ENCODE measurements around the gene IER3. TPM values are rescaled to one million over a fixed set of nuclear protein-coding genes. Genes with fewer than 3 reads are reported as not detected.

Gene IER3
- total and polyA plus RNA-seq, 7 donors = 3.1 to 321 (median 18.5) TPM

- Histone ChIP-seq H3K27ac (no peak overlapping the region), H3K4me3 (no peak overlapping the region), H3K27me3 (ENCODE audit: insufficient read depth in 3 of 3, low read length in 2 of 3) (no peaks in the 10 kb centered on the region), H3K9me3 (no peaks in the 10 kb centered on the region), H3K36me3 (ENCODE audit: insufficient read depth in 1 of 2, low read depth in 1 of 2) (peaks cover 0 to 68% of the 10 kb centered on the region in 2 donors), H3K4me1 (no peaks in the 10 kb centered on the region)
- DNase-seq (no peak), ATAC-seq (no peak)
- 95 to 98% (median 96%) methylated on average over 10 of the region's 10 CpGs for WGBS, 3 donors
- intact Hi-C loops (cut with DNase I) = no loop called here
- TF ChIP-seq CTCF (IDR thresholded peaks at IDR 0.05) = no peak
Measured at GRCh38 chr6:30703011-30703410, 41.3 kb downstream of the IER3 start.

- Histone ChIP-seq H3K36me3 (ENCODE audit: insufficient read depth in 1 of 2, low read depth in 1 of 2) (peaks cover 0 to 54% of the 10 kb centered on the region in 2 donors), H3K27me3 (ENCODE audit: insufficient read depth in 3 of 3, low read length in 2 of 3) (no peaks in the 10 kb centered on the region), H3K4me3 (no peak overlapping the region), H3K4me1 (no peaks in the 10 kb centered on the region), H3K9me3 (no peaks in the 10 kb centered on the region), H3K27ac (no peak overlapping the region)
- DNase-seq (no peak), ATAC-seq (peak in 1 of 4 donors; percentile 18)
- no peak for TF ChIP-seq CTCF (IDR thresholded peaks at IDR 0.05)
- intact Hi-C loops (cut with DNase I) = no loop called here
- WGBS, 3 donors = 68 to 77% (median 70%) methylated on average over 4 of the region's 4 CpGs
Measured at GRCh38 chr6:30700340-30700739, 44.0 kb downstream of the IER3 start.

- Histone ChIP-seq H3K9me3 (no peaks in the 10 kb centered on the region), H3K36me3 (ENCODE audit: insufficient read depth in 1 of 2, low read depth in 1 of 2) (peaks cover 0 to 26% of the 10 kb centered on the region in 2 donors), H3K4me3 (no peak overlapping the region), H3K4me1 (no peaks in the 10 kb centered on the region), H3K27ac (no peak overlapping the region), H3K27me3 (ENCODE audit: insufficient read depth in 3 of 3, low read length in 2 of 3) (no peaks in the 10 kb centered on the region)
- TF ChIP-seq CTCF (IDR thresholded peaks at IDR 0.05) = no peak
- WGBS, 3 donors = 94 to 98% (median 95%) methylated on average over 5 of the region's 5 CpGs
- intact Hi-C loops (cut with DNase I) = no loop called here
- DNase-seq = no peak
- ATAC-seq = no peak
Measured at GRCh38 chr6:30696432-30696831, 47.9 kb downstream of the IER3 start.

Other genes with a start within 250 kb of the IER3 start
- 10 to 100 TPM; 20.1 to 26.3 (median 24.2) TPM for gene GNL1, start 188.1 kb downstream of the IER3 start, total RNA-seq
- 10 to 100 TPM; 14.2 to 32.3 (median 30.8) TPM for gene GNL1, start 188.1 kb downstream of the IER3 start, polyA plus RNA-seq
- 1 to 10 TPM; 1.5 to 3.5 (median 1.8) TPM for gene PRR3, start 187.3 kb downstream of the IER3 start, total RNA-seq
- gene PRR3, start 187.3 kb downstream of the IER3 start, polyA plus RNA-seq = 1 to 10 TPM; 2.3 to 5.1 (median 3.5) TPM
- gene ABCF1, start 173.1 kb downstream of the IER3 start, total RNA-seq = 100 to 1,000 TPM in 1 of 4 donors, 10 to 100 TPM in 3; 64.2 to 108 (median 95.5) TPM
- 100 to 1,000 TPM in 2 of 3 donors, 10 to 100 TPM in 1; 53.8 to 119 (median 108) TPM for gene ABCF1, start 173.1 kb downstream of the IER3 start, polyA plus RNA-seq
- gene PPP1R10, start 127.3 kb downstream of the IER3 start, total RNA-seq = 10 to 100 TPM; 27.1 to 42.5 (median 31.6) TPM
- 10 to 100 TPM in 2 of 3 donors, 1 to 10 TPM in 1; 5.5 to 23.2 (median 10.1) TPM for gene PPP1R10, start 127.3 kb downstream of the IER3 start, polyA plus RNA-seq
- gene MRPS18B, start 126.7 kb downstream of the IER3 start, total RNA-seq = 100 to 1,000 TPM; 109 to 184 (median 152) TPM
- 100 to 1,000 TPM; 241 to 303 (median 242) TPM for gene MRPS18B, start 126.7 kb downstream of the IER3 start, polyA plus RNA-seq
- 1 to 10 TPM; 2.1 to 5.2 (median 2.9) TPM for gene ATAT1, start 117.7 kb downstream of the IER3 start, total RNA-seq
- gene ATAT1, start 117.7 kb downstream of the IER3 start, polyA plus RNA-seq = 1 to 10 TPM; 1.9 to 4.7 (median 4.4) TPM
- gene C6orf136, start 97.4 kb downstream of the IER3 start, total RNA-seq = 10 to 100 TPM; 21.8 to 52.8 (median 27.2) TPM
- 10 to 100 TPM; 36.4 to 60.2 (median 42.6) TPM for gene C6orf136, start 97.4 kb downstream of the IER3 start, polyA plus RNA-seq
- 10 to 100 TPM; 26.6 to 45.4 (median 35.7) TPM for gene DHX16, start 71.5 kb downstream of the IER3 start, total RNA-seq
- gene DHX16, start 71.5 kb downstream of the IER3 start, polyA plus RNA-seq = 10 to 100 TPM; 32.1 to 70.3 (median 42.7) TPM
- gene PPP1R18, start 57.9 kb downstream of the IER3 start, total RNA-seq = 10 to 100 TPM; 14.2 to 39.7 (median 17.3) TPM
- 10 to 100 TPM in 2 of 3 donors, 1 to 10 TPM in 1; 6.7 to 19.7 (median 11.3) TPM for gene PPP1R18, start 57.9 kb downstream of the IER3 start, polyA plus RNA-seq
- gene NRM, start 53.6 kb downstream of the IER3 start, total RNA-seq = 1 to 10 TPM; 2.2 to 3.9 (median 2.6) TPM
- gene NRM, start 53.6 kb downstream of the IER3 start, polyA plus RNA-seq = 1 to 10 TPM; 1.8 to 4.1 (median 1.8) TPM
- gene MDC1, start 27.3 kb downstream of the IER3 start, total RNA-seq = 10 to 100 TPM; 12.7 to 18.0 (median 15.4) TPM
- 10 to 100 TPM in 1 of 3 donors, 1 to 10 TPM in 2; 4.1 to 10.9 (median 6.5) TPM for gene MDC1, start 27.3 kb downstream of the IER3 start, polyA plus RNA-seq
- gene TUBB, start 24.2 kb downstream of the IER3 start, total RNA-seq = 100 to 1,000 TPM; 136 to 220 (median 201) TPM
- 100 to 1,000 TPM; 175 to 487 (median 187) TPM for gene TUBB, start 24.2 kb downstream of the IER3 start, polyA plus RNA-seq
- 100 to 1,000 TPM; 113 to 182 (median 153) TPM for gene FLOT1, start 1.9 kb downstream of the IER3 start, total RNA-seq
- 100 to 1,000 TPM; 181 to 224 (median 206) TPM for gene FLOT1, start 1.9 kb downstream of the IER3 start, polyA plus RNA-seq
- gene DDR1, start 140.0 kb upstream of the IER3 start, total RNA-seq = 100 to 1,000 TPM in 1 of 4 donors, 10 to 100 TPM in 3; 26.3 to 129 (median 54.2) TPM
- gene DDR1, start 140.0 kb upstream of the IER3 start, polyA plus RNA-seq = 10 to 100 TPM in 2 of 3 donors, 1 to 10 TPM in 1; 2.2 to 10.8 (median 10.5) TPM
- gene GTF2H4, start 163.7 kb upstream of the IER3 start, total RNA-seq = 10 to 100 TPM; 13.3 to 21.3 (median 15.8) TPM
- 10 to 100 TPM; 18.9 to 30.8 (median 26.4) TPM for gene GTF2H4, start 163.7 kb upstream of the IER3 start, polyA plus RNA-seq
- gene VARS2, start 169.7 kb upstream of the IER3 start, total RNA-seq = 10 to 100 TPM; 25.8 to 36.6 (median 28.2) TPM
- gene VARS2, start 169.7 kb upstream of the IER3 start, polyA plus RNA-seq = 10 to 100 TPM; 11.4 to 22.6 (median 13.9) TPM
- gene SFTA2, start 187.6 kb upstream of the IER3 start, total RNA-seq = not detected
- gene SFTA2, start 187.6 kb upstream of the IER3 start, polyA plus RNA-seq = under 1 TPM in 2 of 3 donors, not detected in 1; 0.13 to 0.14 TPM
- not detected for gene MUCL3, start 196.4 kb upstream of the IER3 start, total RNA-seq
- not detected for gene MUCL3, start 196.4 kb upstream of the IER3 start, polyA plus RNA-seq
- gene MUC21, start 239.2 kb upstream of the IER3 start, total RNA-seq = not detected
- under 1 TPM; 0.01 to 0.07 (median 0.07) TPM for gene MUC21, start 239.2 kb upstream of the IER3 start, polyA plus RNA-seq

All from psoas muscle (tissue), 8 donors.